GM06990 (cell line): Measurements from ENCODE around the gene TMEM215.

ENCODE experiments used
- DNase-seq: peaks from one replicate; pipeline ENCODE4 v3.0.0-alpha.2; 2011; ENCODE audit not compliant: insufficient read length; ENCODE audit errors: extremely low read depth
- H3K27me3 ChIP-seq: replicated peaks from 2 replicates; pipeline ENCODE4 v1.6.0; 2011; ENCODE audit warnings: low read length; ENCODE audit not compliant: control insufficient read depth, insufficient read depth
- H3K36me3 ChIP-seq: 2 replicates; pipeline ENCODE4 v1.5.1; 2011; ENCODE audit warnings: low read length; ENCODE audit not compliant: control insufficient read depth, insufficient read depth
- H3K4me3 ChIP-seq: replicated peaks from 2 replicates; pipeline ENCODE4 v1.5.1; 2011; ENCODE audit warnings: low read depth, mild to moderate bottlenecking, control low read depth, low read length
- CTCF ChIP-seq: IDR thresholded peaks from 2 replicates; pipeline ENCODE4 v1.5.1; 2011; ENCODE audit warnings: low read length, control low read depth, mild to moderate bottlenecking, inconsistent platforms; ENCODE audit not compliant: insufficient read depth, poor library complexity, severe bottlenecking

The TMEM215 gene

GRCh38 chr9:32742296-32742695, 41.0 kb upstream of the TMEM215 start:
- no peaks in the 10 kb centered on the region; the same call in 1 of the 2 replicates for H3K27me3 ChIP-seq
- H3K4me3 ChIP-seq = no peak overlapping the region
- H3K36me3 ChIP-seq = no peaks in the 10 kb centered on the region
- DNase-seq = no peak
- no peak for TF ChIP-seq CTCF

GRCh38 chr9:32748013-32748412, 35.3 kb upstream of the TMEM215 start:
- H3K27me3 ChIP-seq = no peaks in the 10 kb centered on the region
- no peak overlapping the region for H3K4me3 ChIP-seq
- DNase-seq = no peak
- TF ChIP-seq CTCF = no peak
- H3K36me3 ChIP-seq = no peaks in the 10 kb centered on the region

DNA sequence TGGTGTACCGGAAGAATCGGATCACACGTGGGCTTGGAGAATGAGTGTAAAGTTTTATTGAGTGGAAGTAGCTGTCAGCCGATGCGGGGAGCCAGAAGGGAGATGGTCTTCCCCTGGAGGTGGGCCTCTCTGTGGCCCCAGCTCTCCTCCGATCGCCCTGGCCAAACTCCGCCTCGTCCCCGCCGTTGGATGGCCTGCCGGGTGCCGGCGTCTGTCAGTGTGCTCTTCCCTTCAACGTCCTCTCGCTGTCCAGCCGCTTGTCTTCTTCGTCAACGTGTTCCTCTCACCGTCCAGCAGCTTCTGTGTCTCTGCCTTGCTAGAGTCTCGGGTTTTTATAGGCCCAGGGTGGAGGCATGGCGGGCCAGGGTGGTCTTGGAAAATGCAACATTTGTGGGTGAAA, 27.6 kb upstream of the TMEM215 start:
- H3K4me3 ChIP-seq = no peak overlapping the region
- H3K36me3 ChIP-seq = no peaks in the 10 kb centered on the region
- TF ChIP-seq CTCF = no peak
- no peaks in the 10 kb centered on the region for H3K27me3 ChIP-seq
- no peak for DNase-seq

GRCh38 chr9:32764139-32764538, 19.2 kb upstream of the TMEM215 start:
- no peak for TF ChIP-seq CTCF
- no peak for DNase-seq
- Histone ChIP-seq H3K4me3 (no peak overlapping the region), H3K36me3 (no peaks in the 10 kb centered on the region), H3K27me3 (no peaks in the 10 kb centered on the region)

DNA sequence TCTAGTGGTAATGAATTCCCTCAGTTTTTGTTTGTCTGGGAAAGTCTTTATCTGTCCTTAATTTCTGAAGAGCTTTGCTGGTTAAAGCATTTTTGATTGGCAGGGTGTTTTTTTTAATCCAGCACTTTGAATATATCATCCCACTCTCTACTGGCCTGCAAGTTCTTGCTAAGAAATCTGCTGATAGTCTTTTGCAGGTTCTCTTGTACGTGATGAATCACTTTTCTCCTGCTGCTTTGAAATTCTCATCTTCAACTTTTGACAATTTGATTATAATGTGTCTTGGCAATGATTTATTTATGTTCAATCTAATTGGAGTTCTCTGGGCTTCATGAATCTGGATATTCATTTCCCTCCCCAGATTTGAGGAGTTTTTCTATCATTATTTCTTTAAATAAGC, 8.1 kb upstream of the TMEM215 start:
- Histone ChIP-seq H3K4me3 (no peak overlapping the region), H3K36me3 (no peaks in the 10 kb centered on the region), H3K27me3 (no peaks in the 10 kb centered on the region)
- no peak for DNase-seq
- no peak for TF ChIP-seq CTCF

GRCh38 chr9:32776201-32776600, 7.1 kb upstream of the TMEM215 start:
- Histone ChIP-seq H3K36me3 (no peaks in the 10 kb centered on the region), H3K27me3 (no peaks in the 10 kb centered on the region), H3K4me3 (no peak overlapping the region)
- DNase-seq = no peak
- TF ChIP-seq CTCF = no peak
